ENCODE data around the gene SHC1. TPM values are rescaled to one million over a fixed set of nuclear protein-coding genes. Genes with fewer than 3 reads are reported as not detected.

SHC1 gene
- total RNA-seq, 1 donor from 2014 or later = 43.3 TPM

GRCh38 chr1:155010211-155010918 is 39.8 kb upstream of the SHC1 start:
- Mint-ChIP-seq H3K27ac (no peak overlapping the region), H3K4me3 (ENCODE audit: low read depth) (no peak overlapping the region), H3K27me3 (no peaks in the 10 kb centered on the region), H3K36me3 (ENCODE audit: insufficient read depth) (no peaks in the 10 kb centered on the region), H3K9me3 (ENCODE audit: low read depth) (no peaks in the 10 kb centered on the region), H3K4me1 (ENCODE audit: low read depth) (peaks cover 6% of the 10 kb centered on the region)
- no peak for DNase-seq (ENCODE audit: low spot score, unreplicated experiment)
- no peak for TF ChIP-seq CTCF (IDR thresholded peaks at IDR 0.05; ENCODE audit: unreplicated experiment)

GRCh38 chr1:155009742-155010141 is 39.2 kb upstream of the SHC1 start:
- Mint-ChIP-seq H3K27me3 (no peaks in the 10 kb centered on the region), H3K36me3 (ENCODE audit: insufficient read depth) (no peaks in the 10 kb centered on the region), H3K9me3 (ENCODE audit: low read depth) (no peaks in the 10 kb centered on the region), H3K4me3 (ENCODE audit: low read depth) (no peak overlapping the region), H3K27ac (no peak overlapping the region), H3K4me1 (ENCODE audit: low read depth) (peaks cover 6% of the 10 kb centered on the region)
- no peak for TF ChIP-seq CTCF (IDR thresholded peaks at IDR 0.05; ENCODE audit: unreplicated experiment)
- no peak for DNase-seq (ENCODE audit: low spot score, unreplicated experiment)

GRCh38 chr1:155009221-155009711 is 38.7 kb upstream of the SHC1 start:
- no peak for DNase-seq (ENCODE audit: low spot score, unreplicated experiment)
- Mint-ChIP-seq H3K27me3 (no peaks in the 10 kb centered on the region), H3K4me3 (ENCODE audit: low read depth) (no peak overlapping the region), H3K9me3 (ENCODE audit: low read depth) (no peaks in the 10 kb centered on the region), H3K4me1 (ENCODE audit: low read depth) (peaks cover 10% of the 10 kb centered on the region), H3K36me3 (ENCODE audit: insufficient read depth) (no peaks in the 10 kb centered on the region), H3K27ac (peak overlapping the region; percentile 41)
- no peak for TF ChIP-seq CTCF (IDR thresholded peaks at IDR 0.05; ENCODE audit: unreplicated experiment)

- H3K27ac Mint-ChIP-seq = no peak overlapping the region
- no peak for DNase-seq (ENCODE audit: low spot score, unreplicated experiment)
- no peaks in the 10 kb centered on the region for H3K9me3 Mint-ChIP-seq (ENCODE audit: low read depth)
- TF ChIP-seq CTCF (IDR thresholded peaks at IDR 0.05; ENCODE audit: unreplicated experiment) = no peak
- no peak overlapping the region for H3K4me3 Mint-ChIP-seq (ENCODE audit: low read depth)
- peaks cover 13% of the 10 kb centered on the region for H3K4me1 Mint-ChIP-seq (ENCODE audit: low read depth)
- H3K27me3 Mint-ChIP-seq = no peaks in the 10 kb centered on the region
- no peaks in the 10 kb centered on the region for H3K36me3 Mint-ChIP-seq (ENCODE audit: insufficient read depth)
Observed at GRCh38 chr1:155008015-155008941, 37.7 kb upstream of the SHC1 start.

GRCh38 chr1:155007251-155007828 is 36.8 kb upstream of the SHC1 start:
- DNase-seq (ENCODE audit: low spot score, unreplicated experiment) = no peak
- Mint-ChIP-seq H3K4me3 (ENCODE audit: low read depth) (no peak overlapping the region), H3K27ac (no peak overlapping the region), H3K4me1 (ENCODE audit: low read depth) (peaks cover 13% of the 10 kb centered on the region), H3K27me3 (no peaks in the 10 kb centered on the region), H3K36me3 (ENCODE audit: insufficient read depth) (no peaks in the 10 kb centered on the region), H3K9me3 (ENCODE audit: low read depth) (no peaks in the 10 kb centered on the region)
- no peak for TF ChIP-seq CTCF (IDR thresholded peaks at IDR 0.05; ENCODE audit: unreplicated experiment)
